Astrocyte (in vitro differentiated cells and primary cell): ENCODE measurements around the gene TENM4.

ENCODE experiments used
- CTCF ChIP-seq: IDR thresholded peaks from 2 replicates; pipeline ENCODE4 v1.5.1; 2011; ENCODE audit warnings: low read depth, mild to moderate bottlenecking, inconsistent platforms, low read length, moderate library complexity; ENCODE audit not compliant: insufficient read depth
- EZH2 ChIP-seq: IDR thresholded peaks from 2 replicates; pipeline ENCODE4 v1.6.1; 2012; ENCODE audit warnings: mild to moderate bottlenecking, low read length, inconsistent platforms; ENCODE audit not compliant: insufficient read depth

- no peak for TF ChIP-seq CTCF
- no peak for TF ChIP-seq EZH2
Observed at GRCh38 chr11:78733031-78733430, 707.8 kb downstream of the TENM4 start.
